Epithelial cell of proximal tubule (primary cell): ENCODE data around the gene SORD. TPM values are rescaled to one million over a fixed set of nuclear protein-coding genes. Genes with fewer than 3 reads are reported as not detected.

Experiments
- DNase-seq: peaks from one replicate; pipeline ENCODE4 v3.0.0-alpha.2; 2011; ENCODE audit warnings: low read depth
- H3K4me3 ChIP-seq: 2 replicates; pipeline ENCODE4 v1.5.1; 2011; ENCODE audit warnings: low read depth, mild to moderate bottlenecking, low read length
- CTCF ChIP-seq: conservative IDR thresholded peaks from 2 replicates; pipeline ENCODE4 v1.5.1; 2012; ENCODE audit warnings: low read depth, mild to moderate bottlenecking, low read length
- total RNA-seq: library from RNA; depleted of rRNA; stranded (reverse); fragments of >200 nt; gene quantifications from 2 replicates; pipeline ENCODE4 v1.2.3, GENCODE V29; 2015

Gene SORD
- total RNA-seq, 1 donor from 2014 or later, result 32.7 TPM

- TF ChIP-seq CTCF, result no peak
- no peak for DNase-seq
- H3K4me3 ChIP-seq, result no peak overlapping the region
These were observed 70.0 kb downstream of the SORD start for GRCh38 chr15:45093013-45093412.

- DNase-seq, result no peak
- H3K4me3 ChIP-seq, result no peak overlapping the region
These were observed 70.8 kb downstream of the SORD start for GRCh38 chr15:45093622-45094357.

GRCh38 chr15:45094358-45094730 lies 71.3 kb downstream of the SORD start:
- DNase-seq, result no peak
- no peak overlapping the region for H3K4me3 ChIP-seq
- TF ChIP-seq CTCF, result no peak

More at GRCh38 chr15:45093622-45094357, 70.8 kb downstream of the SORD start:
- TF ChIP-seq CTCF, result no peak

GRCh38 chr15:45095661-45096060 lies 72.7 kb downstream of the SORD start:
- DNase-seq, result no peak
- H3K4me3 ChIP-seq, result no peak overlapping the region
- TF ChIP-seq CTCF, result no peak

GRCh38 chr15:45097466-45097865 lies 74.5 kb downstream of the SORD start:
- H3K4me3 ChIP-seq, result no peak overlapping the region
- no peak for TF ChIP-seq CTCF
- no peak for DNase-seq

DNA sequence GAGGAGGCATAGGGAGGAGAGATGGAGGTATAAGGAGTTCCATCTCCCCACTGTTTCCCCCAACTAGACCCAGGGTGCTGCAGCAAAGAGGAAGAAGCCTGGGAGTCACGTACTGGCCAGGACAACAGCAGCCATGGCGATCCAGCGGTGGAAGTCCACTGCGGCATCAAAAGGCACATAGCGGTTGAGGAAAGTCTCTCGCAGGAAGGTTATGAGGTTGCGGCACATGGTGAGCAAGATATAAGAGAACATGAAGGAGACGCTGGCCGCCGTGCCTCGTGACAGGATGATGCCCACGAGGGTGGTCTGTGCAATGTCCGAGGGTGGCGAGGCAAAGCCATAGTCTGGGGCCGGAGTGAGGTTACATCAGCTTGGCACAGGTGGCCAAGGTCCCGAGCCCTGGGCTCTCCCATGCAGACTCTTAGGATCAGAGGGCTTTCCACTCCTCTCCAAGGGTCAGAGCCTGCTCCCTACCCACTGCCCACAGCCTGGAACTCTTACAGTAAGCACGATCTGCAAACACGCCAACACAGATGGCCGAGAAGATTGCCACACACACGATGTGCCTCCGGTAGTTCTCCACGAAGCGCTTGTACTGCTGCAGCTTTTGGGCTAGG lies 76.7 kb downstream of the SORD start:
- DNase-seq, result no peak
- H3K4me3 ChIP-seq, result no peak overlapping the region
- no peak for TF ChIP-seq CTCF
